Parathyroid adenoma (tissue), 2 donors: ENCODE measurements around the gene GMNN.

Source experiments
- H2AFZ ChIP-seq: fragments of 300-600 bp; sonication (generic); one replicate; pipeline ENCODE4 v1.7.0; 2017; ENCODE audit warnings: antibody characterized with exemption, mild to moderate bottlenecking
- H3K27ac ChIP-seq: fragments of 300-600 bp; sonication (generic); one replicate; pipeline ENCODE4 v1.7.0; 2017
- H3K27me3 ChIP-seq: fragments of 300-600 bp; sonication (generic); one replicate; pipeline ENCODE4 v1.7.0; 2017; ENCODE audit warnings: low read length; ENCODE audit not compliant: control insufficient read depth, insufficient read depth
- H3K36me3 ChIP-seq: fragments of 300-600 bp; sonication (generic); one replicate; pipeline ENCODE4 v1.7.0; 2017; ENCODE audit warnings: low read length; ENCODE audit not compliant: control insufficient read depth, insufficient read depth
- H3K4me1 ChIP-seq: fragments of 300-600 bp; sonication (generic); one replicate; pipeline ENCODE4 v1.7.0; 2017; ENCODE audit warnings: control low read depth
- H3K4me2 ChIP-seq: fragments of 300-600 bp; sonication (generic); one replicate; pipeline ENCODE4 v1.7.0; 2017; ENCODE audit warnings: low read length
- H3K4me3 ChIP-seq: fragments of 300-600 bp; sonication (generic); one replicate; pipeline ENCODE4 v1.7.0; 2017; ENCODE audit warnings: low read depth, low read length
- H3K79me2 ChIP-seq: fragments of 300-600 bp; sonication (generic); one replicate; pipeline ENCODE4 v1.7.0; 2017; ENCODE audit warnings: control low read depth
- H3K9ac ChIP-seq: fragments of 300-600 bp; sonication (generic); one replicate; pipeline ENCODE4 v1.7.0; 2017; ENCODE audit warnings: mild to moderate bottlenecking
- H3K9me3 ChIP-seq: fragments of 300-600 bp; sonication (generic); one replicate; pipeline ENCODE4 v1.7.0; 2017; ENCODE audit warnings: low read length; ENCODE audit not compliant: control insufficient read depth
- CTCF ChIP-seq: fragments of 300-600 bp; sonication (generic); IDR thresholded peaks from one replicate; pipeline ENCODE4 v1.7.0; 2017; ENCODE audit warnings: antibody characterized with exemption, mild to moderate bottlenecking
- donor health status: primary hyperparathyroidism.

GMNN gene

GRCh38 chr6:24796616-24797290, 22.0 kb downstream of the GMNN start:
- H3K4me1 ChIP-seq = peaks cover 4% of the 10 kb centered on the region
- no peaks in the 10 kb centered on the region for H3K36me3 ChIP-seq
- TF ChIP-seq CTCF = no peak
- H3K27me3 ChIP-seq = no peaks in the 10 kb centered on the region
- H3K4me2 ChIP-seq = no peak overlapping the region
- H3K4me3 ChIP-seq = no peak overlapping the region
- no peak overlapping the region for H3K27ac ChIP-seq
- no peaks in the 10 kb centered on the region for H3K9me3 ChIP-seq
- H3K79me2 ChIP-seq = no peaks in the 10 kb centered on the region
- H2AFZ ChIP-seq = no peak overlapping the region
- no peak overlapping the region for H3K9ac ChIP-seq

GRCh38 chr6:24797596-24798216, 23.0 kb downstream of the GMNN start:
- no peak overlapping the region for H3K27ac ChIP-seq
- H3K36me3 ChIP-seq = no peaks in the 10 kb centered on the region
- H3K27me3 ChIP-seq = no peaks in the 10 kb centered on the region
- no peak overlapping the region for H3K4me3 ChIP-seq
- no peaks in the 10 kb centered on the region for H3K79me2 ChIP-seq
- no peaks in the 10 kb centered on the region for H3K9me3 ChIP-seq
- H3K4me2 ChIP-seq = no peak overlapping the region
- H3K4me1 ChIP-seq = peaks cover 4% of the 10 kb centered on the region
- H2AFZ ChIP-seq = no peak overlapping the region
- no peak overlapping the region for H3K9ac ChIP-seq
- TF ChIP-seq CTCF = no peak

- H3K4me1 ChIP-seq = peaks cover 4% of the 10 kb centered on the region
- no peaks in the 10 kb centered on the region for H3K27me3 ChIP-seq
- H3K79me2 ChIP-seq = no peaks in the 10 kb centered on the region
- H3K9me3 ChIP-seq = no peaks in the 10 kb centered on the region
- no peak within 1 kb of the TSS for H3K27ac ChIP-seq
- no peak within 1 kb of the TSS for H3K4me3 ChIP-seq
- H3K4me2 ChIP-seq = no peak within 1 kb of the TSS
- H3K9ac ChIP-seq = no peak within 1 kb of the TSS
- no peak for TF ChIP-seq CTCF
- no peak within 1 kb of the TSS for H2AFZ ChIP-seq
- H3K36me3 ChIP-seq = no peaks in the 10 kb centered on the region
Observed at GRCh38 chr6:24798740-24799540, 24.2 kb downstream of the GMNN start, which contains the start of gene ARMH2. ARMH2 (minus strand) TSS chr6:24798917; CDS start chr6:24798857, 60 bp downstream.

DNA sequence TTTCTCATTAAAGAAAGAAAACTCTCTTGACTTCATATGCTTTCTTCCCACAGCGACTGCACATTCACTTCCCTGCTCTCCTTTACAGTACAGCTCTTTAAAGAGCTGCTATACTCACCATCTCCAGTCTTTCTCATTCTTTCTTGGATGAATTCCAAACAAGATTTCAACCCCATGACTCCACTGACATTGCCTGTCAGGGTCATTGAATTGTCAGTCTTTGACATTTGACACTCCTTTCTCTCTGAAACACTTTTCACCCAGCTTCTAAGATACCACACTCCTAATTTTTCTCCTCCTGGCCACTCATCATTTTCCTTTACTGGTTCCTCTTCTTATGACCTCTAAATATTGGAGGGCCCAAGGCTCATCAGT, 24.8 kb downstream of the GMNN start:
- Histone ChIP-seq H3K79me2 (no peaks in the 10 kb centered on the region), H2AFZ (no peak overlapping the region), H3K27me3 (no peaks in the 10 kb centered on the region), H3K4me2 (no peak overlapping the region), H3K27ac (no peak overlapping the region), H3K4me1 (peaks cover 4% of the 10 kb centered on the region), H3K36me3 (no peaks in the 10 kb centered on the region), H3K4me3 (no peak overlapping the region), H3K9ac (no peak overlapping the region), H3K9me3 (no peaks in the 10 kb centered on the region)
- TF ChIP-seq CTCF = no peak
